ENCODE results near the gene STX10. TPM values are rescaled to one million over a fixed set of nuclear protein-coding genes. Genes with fewer than 3 reads are reported as not detected.

The STX10 gene
- total and polyA plus RNA-seq, 2 of the 4 experiments (the other 2 are of a cell fraction): 64.9 to 82.0 TPM

DNA sequence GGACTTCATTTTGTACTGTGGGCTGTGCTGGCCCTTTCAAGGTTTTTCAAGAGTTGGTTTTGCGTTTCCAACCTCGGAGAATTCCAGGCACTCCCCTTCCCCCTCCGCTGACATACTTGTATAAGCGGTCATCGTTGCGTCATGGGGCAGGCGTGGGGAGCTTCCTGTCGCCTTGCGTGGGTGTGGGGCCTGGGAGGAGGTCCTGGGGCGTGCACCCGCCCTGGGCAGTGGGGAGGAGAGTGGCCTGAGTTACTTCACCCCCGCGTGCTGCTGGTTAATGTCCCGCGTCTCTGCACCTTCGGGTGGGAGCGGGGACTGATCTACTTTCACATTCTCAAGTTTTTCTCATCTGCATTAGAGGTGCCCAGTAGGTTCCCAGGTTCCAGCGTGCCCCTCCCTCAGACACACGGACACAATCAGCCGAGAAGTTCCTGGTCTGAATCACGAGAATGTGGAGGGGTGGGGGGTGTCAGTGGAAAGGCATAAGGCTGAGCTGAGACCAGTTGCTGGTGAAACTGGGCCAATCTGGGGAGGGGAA lies 4.1 kb upstream of the STX10 start:
- intact Hi-C loops (cut with micrococcal nuclease): loop anchor here (1.0 kb wide), 1 partner anchor 107 kb away; no protein-coding TSS in a partner anchor
- Histone ChIP-seq H3K23ac (ENCODE audit: low read depth, low read length) (peak overlapping the region; percentile 98), H2AK5ac (ENCODE audit: low read depth, low read length) (peak overlapping the region; percentile 88), H4K5ac (ENCODE audit: low read depth, low read length) (peak overlapping the region; percentile 57), H3K27ac (ENCODE audit: insufficient read depth, low read length) (peak overlapping the region; percentile 80), H2BK20ac (ENCODE audit: low read depth, low read length) (no peak overlapping the region; the same call in 1 of the 2 replicates), H3K27me3 (ENCODE audit: control insufficient read depth, insufficient read depth, low read length) (no peaks in the 10 kb centered on the region), H3K4me3 (ENCODE audit: insufficient read depth, low read depth, low read length) (peak overlapping the region; percentile 82), H2BK15ac (ENCODE audit: low read depth, low read length) (peak overlapping the region; percentile 22; the same call in 1 of the 3 replicates), H3K4me1 (ENCODE audit: control insufficient read depth, insufficient read depth, low read length) (peaks cover 12% of the 10 kb centered on the region), H3K4me2 (ENCODE audit: low read depth, low read length) (peak overlapping the region; percentile 90), H4K8ac (ENCODE audit: low read depth in 2 of 2, low read length in 2 of 2) (peak overlapping the region; percentile 77 to 81), H2AK9ac (replicated peaks; ENCODE audit: low read depth, low read length, poor library complexity) (peak overlapping the region; percentile 96), H3K9me3 (ENCODE audit: control insufficient read depth, insufficient read depth, low read length) (no peaks in the 10 kb centered on the region), H3K4ac (ENCODE audit: low read depth, low read length) (peak overlapping the region; percentile 95), H3K36me3 (ENCODE audit: control insufficient read depth, insufficient read depth, low read length) (peaks cover 2% of the 10 kb centered on the region; the same call in 1 of the 2 replicates), H3K9ac (ENCODE audit: low read depth, low read length) (peak overlapping the region; percentile 99), H4K91ac (ENCODE audit: insufficient read depth, low read depth, low read length) (peak overlapping the region; percentile 93), H3K79me1 (ENCODE audit: low read depth in 1 of 2, low read length in 2 of 2) (peaks cover 0 to 38% of the 10 kb centered on the region in 2 experiments; a peak in 2 of 4 replicates), H3K18ac (ENCODE audit: low read depth, low read length) (peak overlapping the region; percentile 83), H2AFZ (replicated peaks; ENCODE audit: low read length, poor library complexity) (peak overlapping the region; percentile 4), H4K20me1 (ENCODE audit: insufficient read depth, low read length) (peaks cover 29% of the 10 kb centered on the region), H3K56ac (ENCODE audit: extremely low read depth, insufficient read depth, low read length) (peak overlapping the region; percentile 98), H3K14ac (replicated peaks; ENCODE audit: low read depth, low read length) (peak overlapping the region; percentile 99), H3K9me1 (ENCODE audit: insufficient read depth, low read length) (no peaks in the 10 kb centered on the region), H2BK5ac (ENCODE audit: low read depth, low read length, poor library complexity, severe bottlenecking) (peak overlapping the region; percentile 88), H2BK120ac (ENCODE audit: low read depth, low read length) (peak overlapping the region; percentile 65)
- WGBS, 2 experiments (ENCODE audit: extremely low coverage in 2 of 2, insufficient read length in 1 of 2): no CpG with 5 or more reads among the region's 21 CpGs
- CTCF ChIA-PET: no interaction called here
- dilution Hi-C loops (cut with HindIII; ENCODE audit: low sequenced_read_pairs, unreplicated experiment): no loop called here
- BruUV-seq (replicated peaks): no TSS peak
- TF ChIP-seq MAZ (IDR thresholded peaks at IDR 0.05; ENCODE audit: borderline replicate concordance, low read depth, low read length): peak; percentile 70; the same call in 1 of the 2 replicates
- TF ChIP-seq MXI1 (IDR thresholded peaks at IDR 0.05; ENCODE audit: borderline replicate concordance, low read depth, low read length): peak; percentile 38; the same call in 1 of the 2 replicates
- TF ChIP-seq POLR2A (IDR thresholded peaks at IDR 0.05; ENCODE audit: low read depth, low read length): peak; percentile 59; the same call in 1 of the 2 replicates
- TF ChIP-seq SMC3 (IDR thresholded peaks at IDR 0.05; ENCODE audit: low read depth, low read length): no peak
- no peak for TF ChIP-seq FOS (IDR thresholded peaks at IDR 0.05; ENCODE audit: low read depth, low read length)
- peak; percentile 67 for TF ChIP-seq BHLHE40 (IDR thresholded peaks at IDR 0.05; ENCODE audit: low read depth, low read length)
- TF ChIP-seq CEBPB (IDR thresholded peaks at IDR 0.05; ENCODE audit: low read depth, low read length): peak; percentile 91
- TF ChIP-seq, protein P1, sequence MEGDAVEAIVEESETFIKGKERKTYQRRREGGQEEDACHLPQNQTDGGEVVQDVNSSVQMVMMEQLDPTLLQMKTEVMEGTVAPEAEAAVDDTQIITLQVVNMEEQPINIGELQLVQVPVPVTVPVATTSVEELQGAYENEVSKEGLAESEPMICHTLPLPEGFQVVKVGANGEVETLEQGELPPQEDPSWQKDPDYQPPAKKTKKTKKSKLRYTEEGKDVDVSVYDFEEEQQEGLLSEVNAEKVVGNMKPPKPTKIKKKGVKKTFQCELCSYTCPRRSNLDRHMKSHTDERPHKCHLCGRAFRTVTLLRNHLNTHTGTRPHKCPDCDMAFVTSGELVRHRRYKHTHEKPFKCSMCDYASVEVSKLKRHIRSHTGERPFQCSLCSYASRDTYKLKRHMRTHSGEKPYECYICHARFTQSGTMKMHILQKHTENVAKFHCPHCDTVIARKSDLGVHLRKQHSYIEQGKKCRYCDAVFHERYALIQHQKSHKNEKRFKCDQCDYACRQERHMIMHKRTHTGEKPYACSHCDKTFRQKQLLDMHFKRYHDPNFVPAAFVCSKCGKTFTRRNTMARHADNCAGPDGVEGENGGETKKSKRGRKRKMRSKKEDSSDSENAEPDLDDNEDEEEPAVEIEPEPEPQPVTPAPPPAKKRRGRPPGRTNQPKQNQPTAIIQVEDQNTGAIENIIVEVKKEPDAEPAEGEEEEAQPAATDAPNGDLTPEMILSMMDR (conservative IDR thresholded peaks at IDR 0.05; ENCODE audit: low read depth, low read length): no peak
- TF ChIP-seq CHD1 (IDR thresholded peaks at IDR 0.05; ENCODE audit: low read depth, low read length): peak; percentile 91; the same call in 1 of the 2 replicates
- TF ChIP-seq, protein P2, sequence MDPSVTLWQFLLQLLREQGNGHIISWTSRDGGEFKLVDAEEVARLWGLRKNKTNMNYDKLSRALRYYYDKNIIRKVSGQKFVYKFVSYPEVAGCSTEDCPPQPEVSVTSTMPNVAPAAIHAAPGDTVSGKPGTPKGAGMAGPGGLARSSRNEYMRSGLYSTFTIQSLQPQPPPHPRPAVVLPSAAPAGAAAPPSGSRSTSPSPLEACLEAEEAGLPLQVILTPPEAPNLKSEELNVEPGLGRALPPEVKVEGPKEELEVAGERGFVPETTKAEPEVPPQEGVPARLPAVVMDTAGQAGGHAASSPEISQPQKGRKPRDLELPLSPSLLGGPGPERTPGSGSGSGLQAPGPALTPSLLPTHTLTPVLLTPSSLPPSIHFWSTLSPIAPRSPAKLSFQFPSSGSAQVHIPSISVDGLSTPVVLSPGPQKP (IDR thresholded peaks at IDR 0.05; ENCODE audit: borderline replicate concordance, low read depth, low read length): no peak
- no peak for TF ChIP-seq RFX5 (IDR thresholded peaks at IDR 0.05; ENCODE audit: low read depth, low read length)
- TF ChIP-seq, protein P3, sequence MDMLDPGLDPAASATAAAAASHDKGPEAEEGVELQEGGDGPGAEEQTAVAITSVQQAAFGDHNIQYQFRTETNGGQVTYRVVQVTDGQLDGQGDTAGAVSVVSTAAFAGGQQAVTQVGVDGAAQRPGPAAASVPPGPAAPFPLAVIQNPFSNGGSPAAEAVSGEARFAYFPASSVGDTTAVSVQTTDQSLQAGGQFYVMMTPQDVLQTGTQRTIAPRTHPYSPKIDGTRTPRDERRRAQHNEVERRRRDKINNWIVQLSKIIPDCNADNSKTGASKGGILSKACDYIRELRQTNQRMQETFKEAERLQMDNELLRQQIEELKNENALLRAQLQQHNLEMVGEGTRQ (IDR thresholded peaks at IDR 0.05; ENCODE audit: low read depth, low read length): peak; percentile 18; the same call in 1 of the 2 replicates
- TF ChIP-seq RAD21 (IDR thresholded peaks at IDR 0.05; ENCODE audit: low read length): no peak
- DNase-seq: peak; percentile 95
- peak; percentile 4 for ATAC-seq (ENCODE audit: low read depth)
- POLR2A ChIA-PET (ENCODE audit: unreplicated experiment): interaction anchor here (0.5 to 0.6 kb wide), 2 partner anchors 9 to 63 kb away, joined by 3 to 7 read pairs; no protein-coding TSS in a partner anchor
- in situ Hi-C loops (cut with MboI; ENCODE audit: low sequenced_read_pairs): loop anchor here (10.0 kb wide), 1 partner anchor 690 kb away; no protein-coding TSS in a partner anchor

All from IMR-90 (cell line).